GM19438 (cell line): ENCODE measurements around the gene RAVER2.
"Not testable (repeated sequence)": the region's sequence is repeated elsewhere in the genome, so short reads cannot be mapped to it uniquely, and the experiment has no call there.

ENCODE experiments used
- ATAC-seq: cut with Tn5 transposase; IDR thresholded peaks from one replicate; pipeline ENCODE4 v1.9.1; 2021; ENCODE audit warnings: low read depth; ENCODE audit not compliant: unreplicated experiment

Gene RAVER2

DNA sequence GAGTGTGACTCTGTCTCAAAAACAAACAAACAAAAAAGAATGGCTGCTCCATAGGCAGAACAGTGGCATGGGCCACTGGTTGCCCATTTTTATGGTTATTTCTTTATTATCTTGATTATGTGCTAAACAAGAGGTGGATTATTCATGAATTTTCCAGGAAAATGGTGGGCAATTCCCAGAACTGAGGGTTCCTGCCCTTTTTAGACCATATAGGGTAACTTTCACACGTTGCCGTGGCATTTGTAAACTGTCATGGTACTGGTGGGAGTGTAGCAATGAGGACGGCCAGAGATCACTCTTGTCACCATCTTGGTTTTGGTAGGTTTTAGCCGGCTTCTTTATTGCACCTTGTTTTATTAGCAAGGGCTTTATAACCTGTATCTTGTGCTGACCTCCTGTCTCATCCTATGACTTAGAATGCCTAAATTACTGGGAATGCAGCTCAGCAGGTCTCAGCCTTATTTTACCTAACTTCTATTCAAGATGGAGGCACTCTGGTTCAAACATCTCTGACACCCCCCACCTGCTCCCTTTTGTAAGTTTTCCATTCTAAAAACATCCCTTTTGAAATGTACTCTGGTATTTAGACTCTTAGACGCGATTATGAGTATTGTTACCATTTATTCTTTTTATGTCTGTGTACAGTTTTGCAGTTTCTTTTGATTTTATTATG lies 57.1 kb downstream of the RAVER2 start:
- no peak for ATAC-seq

DNA sequence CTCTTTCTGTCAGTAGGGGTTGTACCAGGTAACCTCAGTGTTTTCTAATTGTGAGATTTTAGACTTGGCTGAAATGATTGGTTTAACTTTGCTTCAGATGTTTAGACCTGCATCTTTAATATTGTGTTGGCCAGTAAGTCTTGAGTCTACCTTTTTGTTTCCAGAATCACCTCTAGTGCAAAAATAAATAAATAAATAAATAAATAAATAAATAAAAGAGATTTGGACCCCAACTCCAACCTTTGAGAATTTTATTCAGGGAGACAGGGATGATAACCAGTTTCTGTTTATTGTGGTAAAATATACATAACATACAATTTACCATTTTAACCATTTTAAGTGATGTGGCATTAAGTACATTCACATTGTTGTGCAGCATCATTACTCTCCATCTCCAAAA lies 64.4 kb downstream of the RAVER2 start:
- ATAC-seq = no peak

DNA sequence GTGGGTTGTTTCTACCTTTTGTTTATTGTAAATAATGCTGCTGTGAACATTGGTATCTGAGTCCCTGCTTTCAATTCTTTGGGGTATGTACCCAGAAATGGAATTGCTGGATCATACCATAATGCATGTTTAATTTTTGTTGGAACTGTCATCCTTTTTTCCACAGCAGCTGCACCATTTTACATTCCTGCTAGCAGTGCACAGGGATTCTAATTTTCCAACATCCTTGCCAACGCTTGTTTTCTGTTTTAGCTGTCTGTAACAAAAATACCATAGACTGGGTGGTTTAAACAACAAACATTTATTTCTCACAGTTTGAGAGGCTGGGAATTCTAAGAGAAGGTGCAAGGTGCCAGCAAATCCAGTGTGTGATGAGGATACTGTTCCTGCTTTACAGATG lies 65.1 kb downstream of the RAVER2 start:
- no peak for ATAC-seq

DNA sequence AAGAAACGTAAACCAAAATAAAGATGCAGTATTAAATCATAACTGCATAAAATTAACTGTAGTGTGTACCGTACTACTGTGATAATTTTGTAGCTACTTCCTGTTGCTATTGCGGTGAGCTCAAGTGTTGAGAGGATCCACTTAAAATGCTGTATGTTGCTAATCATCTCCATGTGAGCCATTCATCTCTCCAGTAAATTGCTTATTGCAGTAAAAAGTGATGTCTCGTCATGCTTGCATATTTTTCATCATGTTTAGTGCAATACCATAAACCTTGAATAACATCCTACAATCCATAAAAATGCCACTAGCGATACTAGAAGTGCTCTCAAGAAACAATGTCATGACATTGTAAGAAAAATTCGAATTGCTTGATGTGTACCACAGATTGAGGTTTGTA lies 66.3 kb downstream of the RAVER2 start:
- no peak for ATAC-seq

DNA sequence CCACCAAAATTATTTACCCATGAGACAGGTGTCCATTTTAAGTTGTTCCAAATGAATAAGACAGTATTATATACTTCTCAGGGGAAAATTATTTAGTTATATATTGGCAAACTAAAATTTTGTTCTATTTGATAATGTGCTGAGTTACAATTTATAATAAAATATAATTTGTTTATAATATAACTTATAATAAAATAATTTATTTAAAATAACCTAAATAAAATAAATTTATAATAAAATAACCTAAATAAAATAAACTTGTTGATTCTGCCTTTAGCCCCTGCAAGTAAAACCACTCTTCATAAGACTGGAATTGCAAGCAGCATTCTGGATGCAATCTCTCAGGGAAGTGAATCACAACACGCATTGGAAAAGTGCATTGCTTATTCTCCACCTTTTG lies 69.6 kb downstream of the RAVER2 start:
- no peak for ATAC-seq

DNA sequence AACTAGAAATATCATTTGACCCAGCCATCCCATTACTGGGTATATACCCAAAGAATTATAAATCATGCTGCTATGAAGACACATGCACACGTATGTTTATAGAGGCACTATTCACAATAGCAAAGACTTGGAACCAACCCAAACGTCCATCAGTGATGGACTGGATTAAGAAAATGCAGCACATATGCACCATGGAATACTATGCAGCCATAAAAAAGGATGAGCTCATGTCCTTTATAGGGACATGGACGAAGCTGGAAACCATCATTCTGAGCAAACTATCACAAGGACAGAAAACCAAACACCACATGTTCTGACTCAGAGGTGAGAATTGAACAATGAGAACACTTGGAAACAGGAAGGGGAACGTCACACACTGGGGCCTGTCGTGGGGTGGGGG lies 72.5 kb downstream of the RAVER2 start:
- ATAC-seq = not testable (repeated sequence)

DNA sequence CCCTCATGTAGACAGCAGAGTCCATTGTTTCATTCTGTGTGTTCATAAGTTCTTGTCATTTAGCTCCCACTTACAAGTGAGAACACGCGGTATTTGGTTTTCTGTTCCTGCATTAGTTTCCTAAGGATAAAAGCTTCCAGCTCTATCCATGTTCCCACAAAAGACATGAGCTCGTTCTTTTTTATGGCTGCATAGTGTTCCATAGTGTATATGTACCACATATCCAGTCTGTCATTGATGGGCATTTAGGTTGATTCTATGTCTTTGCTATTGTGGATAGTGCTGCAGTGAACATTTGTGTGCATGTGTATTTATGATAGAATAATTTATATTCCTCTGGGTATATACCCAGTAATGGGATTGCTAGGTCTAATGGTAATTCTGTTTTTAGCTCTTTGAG lies 75.7 kb downstream of the RAVER2 start:
- ATAC-seq = not testable (repeated sequence)

DNA sequence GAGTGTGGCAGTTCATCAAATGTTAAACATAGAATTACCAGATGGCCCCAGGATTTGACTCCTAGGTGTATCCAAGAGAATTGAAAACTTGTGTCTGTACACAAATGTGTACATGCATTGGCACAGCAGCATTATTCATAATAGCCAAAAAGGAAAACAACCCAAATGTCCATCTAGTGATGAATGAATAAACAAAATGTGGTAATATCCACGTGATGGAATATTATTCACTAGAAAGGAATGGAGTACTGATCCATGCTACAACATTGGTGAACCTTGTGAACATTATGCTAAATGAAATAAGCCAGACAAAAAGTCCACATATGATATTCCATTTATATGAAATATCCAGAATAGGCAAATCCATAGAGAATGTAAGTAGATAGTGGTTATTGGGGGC lies 77.7 kb downstream of the RAVER2 start:
- no peak for ATAC-seq

DNA sequence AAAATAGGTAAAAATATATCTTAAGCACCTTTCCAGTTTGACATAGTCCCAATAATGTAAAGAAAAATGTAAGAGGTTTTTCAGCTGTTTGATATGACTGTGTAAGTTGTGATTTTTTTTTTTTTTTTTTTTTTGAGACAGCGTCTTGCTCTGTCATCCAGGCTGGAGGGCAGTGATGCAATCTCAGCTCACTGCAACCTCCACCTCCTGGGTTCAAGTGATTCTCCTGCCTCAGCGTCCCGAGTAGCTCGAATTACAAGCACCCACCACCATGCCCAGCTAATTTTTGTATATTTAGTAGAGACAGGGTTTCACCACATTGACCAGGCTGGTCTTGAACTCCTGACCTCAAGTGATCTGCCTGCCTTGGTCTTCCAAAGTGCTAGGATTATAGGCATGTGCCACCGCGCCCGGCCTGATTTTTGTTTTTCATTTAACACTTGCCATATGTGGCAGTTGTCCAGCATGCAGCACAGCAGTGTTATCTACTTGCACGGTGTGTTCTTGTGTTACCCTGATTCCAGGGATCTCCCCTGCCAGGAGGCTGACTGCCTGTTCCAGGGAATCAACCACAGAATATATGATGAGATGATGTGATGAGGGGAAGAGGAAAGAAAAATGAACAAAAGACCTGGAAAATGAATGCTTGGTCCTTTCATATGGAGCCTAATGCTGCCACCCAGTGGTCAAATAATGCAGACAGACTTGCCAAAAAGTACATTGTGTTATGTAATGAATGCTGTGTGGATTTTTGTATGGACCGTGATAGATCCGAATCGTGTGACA lies 79.0 kb downstream of the RAVER2 start:
- no peak for ATAC-seq

DNA sequence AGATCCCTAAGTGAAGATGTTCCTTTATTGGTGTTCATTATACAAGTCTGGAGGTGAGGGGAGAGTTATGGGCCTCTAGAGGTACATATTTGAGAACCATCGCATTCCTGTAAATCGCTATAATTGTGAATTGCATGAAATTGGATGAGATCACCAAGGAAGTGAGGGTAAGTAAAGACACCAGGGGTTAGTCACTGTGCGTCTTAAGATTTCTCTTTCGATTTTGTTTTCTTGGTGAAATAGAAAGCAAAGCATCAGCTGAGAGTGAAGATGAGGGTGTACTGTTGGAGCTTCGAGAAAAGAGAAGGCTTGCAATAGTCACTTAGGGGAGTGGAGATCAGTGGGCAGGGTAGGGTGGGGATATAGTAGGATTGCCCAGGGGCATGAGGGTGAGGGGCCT lies 82.1 kb downstream of the RAVER2 start:
- no peak for ATAC-seq

DNA sequence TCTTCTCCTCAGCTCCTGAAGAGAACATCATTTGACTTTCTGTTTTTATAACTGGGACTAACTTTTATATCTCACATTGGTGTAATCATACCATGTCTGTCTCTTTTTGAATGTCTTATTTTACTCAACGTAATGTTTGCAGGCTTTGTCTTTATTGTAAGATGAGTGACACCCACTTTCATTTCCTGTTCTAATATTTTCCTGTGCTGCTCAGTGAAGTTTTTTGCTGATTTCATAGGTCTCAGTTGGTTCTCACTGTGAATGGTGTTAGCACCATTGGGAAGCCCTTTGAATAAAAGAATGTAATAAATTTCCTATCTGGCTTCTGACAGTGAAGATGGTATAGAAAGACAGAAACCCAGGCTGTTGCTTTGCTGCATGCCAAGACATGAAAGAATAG lies 84.0 kb downstream of the RAVER2 start:
- no peak for ATAC-seq

DNA sequence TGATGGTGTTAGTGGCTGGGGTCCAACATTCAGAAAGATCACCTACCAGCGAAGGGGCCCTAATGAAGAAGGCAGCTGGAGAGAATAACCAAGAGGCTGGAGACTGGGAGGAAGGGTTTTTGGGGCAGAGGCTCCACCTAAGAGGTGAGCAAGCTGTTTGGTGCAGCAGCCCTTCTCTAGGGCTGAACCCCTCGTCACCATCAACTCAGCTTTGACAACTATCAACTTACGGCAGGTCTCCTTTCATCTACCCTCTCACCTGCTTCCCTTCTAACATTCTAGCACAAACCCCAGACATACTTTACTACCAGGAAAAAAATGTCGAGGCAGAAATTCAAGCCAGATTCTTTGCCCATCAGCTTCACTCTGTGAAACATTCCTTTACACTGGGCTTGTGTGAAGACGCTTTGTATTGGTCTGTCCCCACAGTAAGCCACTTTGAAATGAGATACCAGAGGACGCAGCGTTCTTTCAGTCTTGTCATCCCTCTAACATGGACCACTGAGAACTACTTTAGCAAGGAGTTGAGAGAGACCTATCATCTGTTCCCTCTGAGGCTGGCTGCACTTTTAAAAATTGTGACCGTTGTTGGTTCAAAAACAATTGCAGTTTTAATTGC lies 84.6 kb downstream of the RAVER2 start:
- ATAC-seq = no peak

DNA sequence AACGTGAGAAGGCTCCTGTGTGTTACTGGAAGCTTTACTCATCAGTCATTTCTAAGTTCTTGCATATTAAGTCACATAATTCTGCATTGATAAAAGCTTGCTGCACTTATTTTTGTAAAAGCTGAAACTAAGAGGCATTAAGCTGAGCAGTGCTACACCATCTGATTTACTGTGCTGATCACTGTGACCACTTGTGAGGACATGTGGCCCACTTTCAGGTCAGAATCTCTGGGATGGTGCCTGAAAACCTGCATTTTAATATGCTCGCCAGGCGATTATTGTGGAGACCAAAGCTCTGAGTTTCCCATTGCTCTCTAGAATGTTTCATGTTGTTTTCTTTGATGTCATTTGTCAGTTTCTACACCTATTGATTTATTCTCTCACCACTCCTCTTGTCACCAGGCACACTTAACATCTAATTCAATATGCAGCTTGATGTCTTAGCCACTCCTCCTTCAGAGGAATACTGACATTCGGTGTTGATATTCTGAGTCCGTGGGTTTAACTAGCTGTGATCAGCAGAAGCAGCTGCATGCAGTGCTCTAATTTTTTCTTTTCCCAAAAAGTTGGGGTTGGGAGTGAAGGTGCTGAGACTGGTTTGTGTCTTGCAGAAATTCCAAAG lies 85.3 kb downstream of the RAVER2 start:
- ATAC-seq = no peak

DNA sequence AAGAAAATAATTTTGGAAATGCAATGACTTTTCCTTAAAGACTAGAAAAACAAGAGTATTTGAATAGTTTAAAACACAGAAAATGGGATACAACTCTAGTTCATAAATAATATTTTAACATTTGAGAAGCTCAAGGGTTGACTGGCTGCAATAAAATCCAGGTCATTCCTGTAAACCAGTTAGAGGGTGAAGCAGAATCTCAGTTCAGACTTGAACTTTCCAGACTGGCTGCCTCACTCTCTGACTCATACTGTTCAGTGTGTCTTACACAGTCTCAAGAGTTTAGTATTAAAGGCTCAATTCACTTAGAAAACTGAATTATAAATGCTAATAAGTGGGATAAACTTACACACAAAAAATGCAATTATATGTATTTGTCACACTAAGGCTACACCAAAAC lies 89.9 kb downstream of the RAVER2 start:
- no peak for ATAC-seq

DNA sequence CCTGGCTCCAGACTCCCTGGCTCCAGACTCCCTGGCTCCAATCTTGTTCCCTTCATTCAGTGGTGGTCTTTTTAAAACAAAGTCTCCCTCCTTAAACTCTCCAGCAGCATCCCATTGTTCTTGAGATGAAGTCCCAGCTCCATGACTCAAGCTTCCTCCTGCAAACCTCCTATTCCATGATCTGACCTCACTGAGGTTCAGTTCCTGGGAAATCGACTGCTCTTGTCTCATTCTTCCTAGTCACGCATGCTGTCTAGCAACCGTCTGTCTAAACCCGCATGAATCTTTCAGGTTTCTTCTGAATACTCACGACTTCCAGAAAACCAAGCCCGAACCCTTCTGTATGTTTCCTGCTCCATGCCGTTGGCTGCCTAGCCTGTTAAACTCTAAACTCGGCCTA lies 91.9 kb downstream of the RAVER2 start:
- no peak for ATAC-seq

DNA sequence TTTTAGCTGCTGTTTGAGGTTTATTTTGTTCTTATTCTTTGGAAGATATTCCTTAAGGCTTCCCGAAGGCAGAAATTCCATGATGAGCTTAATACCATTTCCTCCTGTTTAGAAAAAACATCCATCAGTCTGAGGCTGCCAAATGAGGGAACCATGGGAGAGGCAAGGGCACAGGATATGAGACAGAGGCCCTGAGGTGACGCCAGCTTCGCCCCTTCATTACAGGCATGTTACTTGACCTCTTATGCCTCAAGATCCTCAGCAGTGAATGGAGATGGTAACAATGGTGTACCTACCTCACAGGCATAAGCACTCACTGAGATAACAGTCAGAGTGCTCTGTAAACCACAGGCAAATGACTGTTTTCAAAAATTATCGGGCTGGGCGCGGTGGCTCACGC lies 93.6 kb downstream of the RAVER2 start:
- no peak for ATAC-seq

DNA sequence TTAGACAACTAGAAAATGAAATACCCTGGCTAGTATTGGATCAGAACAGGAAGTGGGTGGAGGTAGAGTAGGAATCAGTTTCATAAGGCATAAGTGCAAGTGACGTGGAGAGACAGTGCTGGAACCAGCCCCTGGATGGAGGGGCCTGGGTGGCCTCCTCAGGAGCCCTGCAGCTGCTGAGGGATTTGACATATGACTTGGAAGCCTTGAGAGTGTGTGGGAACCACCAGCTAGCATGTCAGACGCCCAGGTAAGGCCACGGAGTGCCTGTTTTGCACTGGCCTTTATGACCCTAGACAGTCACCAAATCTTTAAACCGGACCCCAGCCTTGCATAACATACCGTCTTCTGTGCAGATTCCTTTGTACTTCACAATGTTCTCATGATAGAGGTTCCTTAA lies 94.4 kb downstream of the RAVER2 start:
- no peak for ATAC-seq

DNA sequence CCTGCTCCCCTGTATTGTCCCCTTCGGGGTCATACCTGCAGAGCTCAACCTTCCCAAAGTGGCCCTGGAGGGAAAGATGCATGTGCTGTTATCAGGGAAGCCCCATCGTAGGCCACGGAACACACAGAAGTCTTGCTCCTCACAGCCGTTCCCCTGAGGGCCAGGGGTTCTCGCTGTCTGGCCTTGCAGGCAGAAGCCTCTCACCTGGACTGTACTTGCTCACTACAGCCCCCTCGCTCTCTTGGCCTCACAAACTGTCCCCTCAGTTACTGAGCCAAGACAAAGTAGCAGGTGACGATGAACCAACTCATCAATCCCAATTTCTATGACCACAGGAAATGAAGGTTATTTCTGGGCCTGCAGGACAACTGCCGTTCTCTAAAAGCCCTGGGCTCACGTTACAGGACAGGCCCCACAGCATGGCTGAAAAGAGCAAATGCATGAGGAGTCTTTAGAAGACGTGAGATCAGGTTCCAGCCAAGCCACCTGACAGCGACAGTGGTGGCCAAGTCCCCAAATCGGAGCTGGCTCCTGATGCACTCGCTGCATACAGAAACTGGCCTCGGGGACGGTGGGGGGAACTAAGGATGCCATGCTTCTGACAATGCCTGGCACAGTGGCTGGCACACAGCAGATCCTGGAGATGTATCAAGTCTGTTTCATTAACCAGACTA lies 95.0 kb downstream of the RAVER2 start:
- no peak for ATAC-seq

DNA sequence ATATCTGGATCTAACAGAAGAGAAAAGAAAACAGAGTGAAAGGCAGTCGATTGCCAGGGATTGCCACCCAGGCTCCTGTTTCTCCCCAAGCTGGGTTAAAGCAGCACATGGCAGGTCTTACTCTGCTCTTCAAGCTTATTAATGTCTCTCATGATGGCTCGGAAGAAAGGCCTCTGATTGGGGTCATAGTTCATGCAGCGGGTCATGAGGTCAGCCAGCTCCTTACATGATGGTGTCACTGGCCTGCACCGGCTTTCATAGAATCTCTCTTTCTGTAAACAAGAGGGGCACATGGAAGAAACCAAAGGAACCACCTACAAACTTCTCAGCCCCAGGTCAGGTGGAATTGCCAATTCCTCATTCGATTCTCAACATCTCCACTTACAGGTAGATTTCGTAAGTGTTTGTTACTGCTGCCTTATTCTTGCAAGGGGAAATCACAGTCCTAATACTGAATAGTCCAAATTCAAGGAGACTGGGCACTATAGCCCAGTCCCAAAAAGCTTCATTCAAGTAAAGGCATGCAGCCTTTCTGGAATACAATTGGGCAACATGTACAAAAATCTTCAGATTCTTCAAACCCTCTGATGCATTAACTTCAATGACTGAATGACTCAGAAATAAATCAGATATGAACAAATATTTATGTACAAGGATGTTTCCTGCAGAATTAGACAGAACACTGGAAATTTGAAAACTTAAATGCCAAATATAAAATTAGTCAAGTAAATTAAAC lies 96.6 kb downstream of the RAVER2 start:
- ATAC-seq = no peak

DNA sequence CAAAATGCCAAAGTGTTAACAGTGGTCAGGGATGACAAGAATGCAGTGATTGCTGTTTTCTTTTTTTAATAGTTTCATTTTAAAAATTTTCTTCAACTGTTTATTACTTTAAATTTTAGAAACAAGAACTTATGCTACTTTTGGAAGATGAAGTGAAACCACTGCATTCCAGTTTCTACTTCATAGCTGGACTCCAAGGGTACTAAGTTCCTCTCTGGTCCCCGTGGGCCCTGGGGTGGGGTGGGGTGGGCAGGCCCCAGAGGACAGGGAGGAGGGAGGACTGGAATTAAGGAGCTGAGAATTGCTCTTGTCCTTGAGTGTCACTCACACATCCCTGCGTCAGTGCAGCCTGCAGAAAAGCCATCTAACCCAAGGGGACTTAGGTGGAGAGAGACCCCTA lies 97.3 kb downstream of the RAVER2 start:
- ATAC-seq = no peak
